ELR (cell line): ENCODE measurements around the gene GRAMD1B.

ENCODE experiments used
- DNase-seq: peaks from one replicate; pipeline ENCODE4 v3.0.0-alpha.2; 2015; ENCODE audit warnings: low read depth

GRAMD1B gene

GRCh38 chr11:123535401-123535800, 105.3 kb downstream of the GRAMD1B start:
- DNase-seq, result no peak

GRCh38 chr11:123536690-123537437, 106.8 kb downstream of the GRAMD1B start:
- peak; percentile 69 for DNase-seq

- DNase-seq, result no peak
Measured at GRCh38 chr11:123537726-123538125, 107.7 kb downstream of the GRAMD1B start.

GRCh38 chr11:123543797-123544196, 113.7 kb downstream of the GRAMD1B start:
- DNase-seq, result peak; percentile 74

GRCh38 chr11:123544631-123545375, 114.7 kb downstream of the GRAMD1B start:
- no peak for DNase-seq

- DNase-seq, result no peak
Measured at GRCh38 chr11:123545726-123546270, 115.7 kb downstream of the GRAMD1B start.

GRCh38 chr11:123546515-123546914, 116.4 kb downstream of the GRAMD1B start:
- peak; percentile 47 for DNase-seq

GRCh38 chr11:123547180-123547579, 117.1 kb downstream of the GRAMD1B start:
- no peak for DNase-seq

GRCh38 chr11:123548774-123549173, 118.7 kb downstream of the GRAMD1B start:
- no peak for DNase-seq

GRCh38 chr11:123549926-123550917, 120.2 kb downstream of the GRAMD1B start:
- peak; percentile 34 for DNase-seq

GRCh38 chr11:123551079-123551478, 121.0 kb downstream of the GRAMD1B start:
- no peak for DNase-seq

- no peak for DNase-seq
Measured at GRCh38 chr11:123556633-123557032, 126.6 kb downstream of the GRAMD1B start.

- DNase-seq, result no peak
Measured at GRCh38 chr11:123558536-123559315, 128.7 kb downstream of the GRAMD1B start.

GRCh38 chr11:123559523-123559955, 129.5 kb downstream of the GRAMD1B start:
- peak; percentile 58 for DNase-seq

- peak; percentile 76 for DNase-seq
Measured at GRCh38 chr11:123560006-123560405, 129.9 kb downstream of the GRAMD1B start.

- no peak for DNase-seq
Measured at GRCh38 chr11:123561431-123561800, 131.3 kb downstream of the GRAMD1B start.

- no peak for DNase-seq
Measured at GRCh38 chr11:123562158-123562557, 132.1 kb downstream of the GRAMD1B start.

GRCh38 chr11:123562829-123563228, 132.8 kb downstream of the GRAMD1B start:
- DNase-seq, result no peak

GRCh38 chr11:123564221-123564620, 134.2 kb downstream of the GRAMD1B start:
- DNase-seq, result no peak

GRCh38 chr11:123566852-123567251, 136.8 kb downstream of the GRAMD1B start:
- no peak for DNase-seq

- DNase-seq, result no peak
Measured at GRCh38 chr11:123567466-123567865, 137.4 kb downstream of the GRAMD1B start.
